ENCODE results near the gene HNRNPA2B1. TPM values are rescaled to one million over a fixed set of nuclear protein-coding genes. Genes with fewer than 3 reads are reported as not detected.
"Not testable (repeated sequence)": the region's sequence is repeated elsewhere in the genome, so short reads cannot be mapped to it uniquely, and the experiment has no call there.

The HNRNPA2B1 gene
- total and polyA plus RNA-seq, 4 experiments from 2014 or later = 450 to 700 (median 470) TPM

DNA sequence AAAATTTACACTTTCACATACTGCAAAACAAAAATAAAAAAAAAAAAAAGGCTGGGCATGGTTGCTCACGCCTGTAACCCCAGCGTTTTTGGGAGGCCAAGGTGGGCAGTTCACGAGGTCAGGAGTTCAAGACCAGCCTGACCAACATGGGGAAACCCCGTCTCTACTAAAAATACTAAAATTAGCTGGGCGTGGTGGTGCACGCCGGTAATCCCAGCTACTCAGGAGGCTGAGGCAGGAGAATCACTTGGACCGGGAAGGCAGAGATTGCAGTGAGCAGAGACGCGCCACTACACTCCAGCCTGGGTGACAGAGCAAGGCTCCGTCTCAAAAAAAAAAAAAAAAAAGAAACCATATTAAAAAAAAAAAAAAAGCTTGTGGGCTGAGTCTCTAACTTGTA is 5.8 kb downstream of the HNRNPA2B1 start:
- Histone ChIP-seq H3K36me3 (ENCODE audit: insufficient read depth, low read length) (peaks cover 73% of the 10 kb centered on the region), H3K27ac (ENCODE audit: low read depth, low read length) (peak overlapping the region; percentile 36), H3K4me1 (ENCODE audit: insufficient read depth, low read length) (peaks cover 79% of the 10 kb centered on the region)
- peak overlapping the region in 6 of 7 donors; percentile 38 to 99 (median 90) for H3K27ac Mint-ChIP-seq
- intact Hi-C loops (cut with micrococcal nuclease); H3K4me3 ChIP-seq (ENCODE audit: low read length in 2 of 2); DNase-seq; H3K9me3 ChIP-seq (ENCODE audit: control insufficient read depth in 1 of 2, low read length in 2 of 2); H3K27me3 ChIP-seq (ENCODE audit: insufficient read depth, low read length); H3K27me3 Mint-ChIP-seq: not testable (repeated sequence)
- ChIA-PET CTCF (ENCODE audit: partially characterized antibody) (interaction anchor here (0.6 to 9.9 kb wide), 11 partner anchors 9 to 302 kb away, joined by 3 to 212 read pairs (median 3); no protein-coding TSS in a partner anchor), POLR2A (ENCODE audit: partially characterized antibody) (interaction anchor here (0.6 to 13.1 kb wide), 11 partner anchors 10 to 245 kb away, joined by 3 to 369 read pairs (median 9); partner anchors contain the start of gene NFE2L3)
- peaks cover 0 to 12% (median 0%) of the 10 kb centered on the region in 8 donors for H3K9me3 Mint-ChIP-seq
- H3K4me3 Mint-ChIP-seq = peak overlapping the region; percentile 52 to 100 (median 79)
- peaks cover 58 to 89% (median 68%) of the 10 kb centered on the region in 4 donors for H3K4me1 Mint-ChIP-seq
- H3K36me3 Mint-ChIP-seq = peaks cover 84 to 93% of the 10 kb centered on the region in 2 donors

DNA sequence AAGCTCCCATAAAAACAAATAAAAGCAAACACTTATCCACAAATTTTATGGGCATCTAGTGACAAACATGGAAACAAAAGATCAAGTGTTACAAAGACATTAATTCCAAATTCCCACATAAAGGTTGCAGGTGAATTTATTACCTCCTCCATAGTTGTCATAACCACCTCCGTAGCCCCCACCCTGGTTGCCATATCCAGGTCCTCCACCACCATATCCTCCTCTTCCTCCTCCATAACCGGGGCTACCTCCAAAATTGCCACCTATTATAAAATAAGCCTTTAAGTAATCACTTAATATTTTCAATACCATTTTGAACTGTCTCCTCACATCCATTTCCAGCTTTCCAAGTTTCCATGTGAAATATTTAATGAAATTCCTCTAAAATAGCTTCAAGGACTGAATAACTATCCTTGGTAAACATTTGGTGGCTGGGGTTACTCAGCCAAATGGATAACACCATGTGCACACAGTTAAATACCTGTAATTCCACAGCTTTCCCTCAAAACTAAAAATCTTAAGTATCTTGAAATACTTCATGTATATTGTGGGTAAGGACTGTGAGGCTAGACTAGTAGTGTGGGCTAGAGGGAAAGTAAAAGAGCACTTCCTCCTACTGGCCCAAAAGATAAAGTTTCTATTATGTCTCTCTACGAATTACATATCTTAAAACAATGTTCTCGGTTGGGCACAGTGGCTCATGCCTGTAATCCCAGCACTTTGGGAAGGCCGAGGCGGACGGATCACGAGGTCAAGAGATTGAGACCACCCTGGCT is 6.9 kb downstream of the HNRNPA2B1 start:
- Histone ChIP-seq H3K4me3 (ENCODE audit: low read length in 2 of 2) (no peak overlapping the region), H3K27ac (ENCODE audit: low read depth, low read length) (peak overlapping the region; percentile 36), H3K27me3 (ENCODE audit: insufficient read depth, low read length) (no peaks in the 10 kb centered on the region), H3K9me3 (ENCODE audit: control insufficient read depth in 1 of 2, low read length in 2 of 2) (no peaks in the 10 kb centered on the region), H3K36me3 (ENCODE audit: insufficient read depth, low read length) (peaks cover 85% of the 10 kb centered on the region), H3K4me1 (ENCODE audit: insufficient read depth, low read length) (peaks cover 90% of the 10 kb centered on the region)
- ChIA-PET CTCF (ENCODE audit: partially characterized antibody) (interaction anchor here (0.6 to 9.9 kb wide), 17 partner anchors 7 to 301 kb away, joined by 3 to 212 read pairs (median 3); partner anchors contain the start of genes CBX3, HNRNPA2B1 and NFE2L3), POLR2A (ENCODE audit: partially characterized antibody) (interaction anchor here (1.1 to 13.1 kb wide), 14 partner anchors 7 to 115 kb away, joined by 3 to 369 read pairs (median 12); partner anchors contain the start of genes CBX3, HNRNPA2B1 and NFE2L3)
- Mint-ChIP-seq H3K36me3 (peaks cover 84 to 93% of the 10 kb centered on the region in 2 donors), H3K4me3 (peak overlapping the region; percentile 38 to 100 (median 79)), H3K9me3 (peaks cover 0 to 4% (median 0%) of the 10 kb centered on the region in 8 donors), H3K27ac (peak overlapping the region; percentile 38 to 99 (median 89)), H3K27me3 (no peaks in the 10 kb centered on the region), H3K4me1 (peaks cover 64 to 93% (median 75%) of the 10 kb centered on the region in 4 donors)
- intact Hi-C loops (cut with micrococcal nuclease) = no loop called here
- DNase-seq = no peak

DNA sequence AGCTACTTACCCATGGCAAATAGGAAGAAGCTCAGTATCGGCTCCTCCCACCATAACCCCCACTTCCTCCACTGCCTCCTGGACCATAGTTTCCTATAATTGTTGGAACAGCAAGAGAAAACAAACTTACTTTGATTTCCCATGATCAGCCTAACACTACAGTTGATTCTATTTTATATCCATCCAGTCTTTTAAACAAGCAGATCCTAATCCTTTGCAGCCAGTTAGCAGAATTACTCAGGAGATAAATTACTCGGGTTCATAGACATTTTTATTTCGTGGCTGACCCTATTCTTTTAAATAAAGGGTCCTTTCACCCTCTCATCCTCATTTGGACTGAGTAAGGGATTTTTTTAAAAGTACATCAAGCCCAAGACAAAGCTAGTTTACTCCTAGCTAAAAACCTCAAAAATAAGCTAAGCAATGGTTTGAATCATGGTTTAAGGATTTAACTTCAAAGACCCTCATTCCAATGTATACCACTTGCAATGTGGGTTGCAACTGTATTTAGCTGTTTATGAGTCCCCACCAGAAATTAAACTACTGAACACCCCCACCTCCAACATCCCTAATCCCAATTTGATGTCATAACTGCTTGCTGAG is 8.0 kb downstream of the HNRNPA2B1 start:
- ChIA-PET CTCF (ENCODE audit: partially characterized antibody) (interaction anchor here (0.6 to 9.9 kb wide), 13 partner anchors 9 to 300 kb away, joined by 3 to 212 read pairs (median 6); partner anchors contain the start of genes CBX3, HNRNPA2B1 and NFE2L3), POLR2A (ENCODE audit: partially characterized antibody) (interaction anchor here (0.6 to 13.1 kb wide), 15 partner anchors 8 to 111 kb away, joined by 3 to 369 read pairs (median 6); partner anchors contain the start of genes CBX3, HNRNPA2B1, NFE2L3 and SNX10)
- H3K4me1 Mint-ChIP-seq = peaks cover 66 to 98% (median 82%) of the 10 kb centered on the region in 4 donors
- H3K36me3 Mint-ChIP-seq = peaks cover 78 to 93% of the 10 kb centered on the region in 2 donors
- H3K9me3 ChIP-seq (ENCODE audit: control insufficient read depth in 1 of 2, low read length in 2 of 2) = no peaks in the 10 kb centered on the region
- no peak overlapping the region for H3K4me3 ChIP-seq (ENCODE audit: low read length in 2 of 2)
- H3K4me3 Mint-ChIP-seq = peak overlapping the region; percentile 33 to 81 (median 60)
- no peaks in the 10 kb centered on the region for H3K27me3 ChIP-seq (ENCODE audit: insufficient read depth, low read length)
- peaks cover 94% of the 10 kb centered on the region for H3K4me1 ChIP-seq (ENCODE audit: insufficient read depth, low read length)
- no peaks in the 10 kb centered on the region for H3K27me3 Mint-ChIP-seq
- peak overlapping the region; percentile 15 for H3K27ac ChIP-seq (ENCODE audit: low read depth, low read length)
- H3K27ac Mint-ChIP-seq = peak overlapping the region; percentile 42 to 99 (median 86)
- peaks cover 0 to 8% (median 0%) of the 10 kb centered on the region in 8 donors for H3K9me3 Mint-ChIP-seq
- H3K36me3 ChIP-seq (ENCODE audit: insufficient read depth, low read length) = peaks cover 84% of the 10 kb centered on the region
- intact Hi-C loops (cut with micrococcal nuclease) = no loop called here
- DNase-seq = no peak

DNA sequence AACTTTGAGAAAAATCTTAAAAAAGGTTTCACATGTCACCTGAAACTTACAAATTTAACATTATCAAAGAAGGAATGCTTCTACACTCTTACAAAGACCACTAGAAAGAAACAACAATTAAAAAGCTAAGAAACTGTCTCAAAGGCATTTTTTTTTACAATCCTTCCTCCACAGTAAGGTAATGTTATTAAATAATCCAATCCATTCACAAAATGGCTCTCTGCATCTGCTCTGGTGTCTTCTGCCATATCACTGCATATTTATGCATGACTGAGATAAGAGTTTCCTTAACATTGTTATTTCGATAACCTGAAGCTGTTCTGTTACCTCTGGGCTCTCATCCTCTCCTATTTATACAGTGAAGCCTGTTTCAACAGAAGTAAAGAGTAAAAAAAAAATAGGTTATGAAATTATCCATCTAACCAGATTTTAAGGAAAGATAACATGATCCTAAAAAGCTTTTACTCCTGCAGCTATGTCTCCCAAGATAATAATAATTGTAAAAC is 8.5 kb downstream of the HNRNPA2B1 start:
- POLR2A ChIA-PET (ENCODE audit: partially characterized antibody) = interaction anchor here (0.6 to 13.1 kb wide), 15 partner anchors 9 to 110 kb away, joined by 3 to 369 read pairs (median 6); partner anchors contain the start of genes CBX3, HNRNPA2B1, NFE2L3 and SNX10
- H3K4me1 ChIP-seq (ENCODE audit: insufficient read depth, low read length) = peaks cover 94% of the 10 kb centered on the region
- peaks cover 78% of the 10 kb centered on the region for H3K36me3 ChIP-seq (ENCODE audit: insufficient read depth, low read length)
- no peak overlapping the region for H3K4me3 ChIP-seq (ENCODE audit: low read length in 2 of 2)
- CTCF ChIA-PET (ENCODE audit: partially characterized antibody) = interaction anchor here (0.6 to 9.9 kb wide), 14 partner anchors 9 to 299 kb away, joined by 3 to 212 read pairs (median 4); partner anchors contain the start of genes CBX3, HNRNPA2B1 and SNX10
- H3K9me3 Mint-ChIP-seq = peaks cover 0 to 8% (median 0%) of the 10 kb centered on the region in 8 donors
- intact Hi-C loops (cut with micrococcal nuclease) = no loop called here
- no peaks in the 10 kb centered on the region for H3K9me3 ChIP-seq (ENCODE audit: control insufficient read depth in 1 of 2, low read length in 2 of 2)
- H3K4me1 Mint-ChIP-seq = peaks cover 67 to 98% (median 83%) of the 10 kb centered on the region in 4 donors
- H3K27ac Mint-ChIP-seq = peak overlapping the region; percentile 42 to 99 (median 86)
- H3K4me3 Mint-ChIP-seq = peak overlapping the region in 7 of 8 donors; percentile 11 to 81 (median 69)
- DNase-seq = no peak
- peak overlapping the region; percentile 15 for H3K27ac ChIP-seq (ENCODE audit: low read depth, low read length)
- H3K27me3 Mint-ChIP-seq = no peaks in the 10 kb centered on the region
- peaks cover 73 to 93% of the 10 kb centered on the region in 2 donors for H3K36me3 Mint-ChIP-seq
- H3K27me3 ChIP-seq (ENCODE audit: insufficient read depth, low read length) = no peaks in the 10 kb centered on the region

DNA sequence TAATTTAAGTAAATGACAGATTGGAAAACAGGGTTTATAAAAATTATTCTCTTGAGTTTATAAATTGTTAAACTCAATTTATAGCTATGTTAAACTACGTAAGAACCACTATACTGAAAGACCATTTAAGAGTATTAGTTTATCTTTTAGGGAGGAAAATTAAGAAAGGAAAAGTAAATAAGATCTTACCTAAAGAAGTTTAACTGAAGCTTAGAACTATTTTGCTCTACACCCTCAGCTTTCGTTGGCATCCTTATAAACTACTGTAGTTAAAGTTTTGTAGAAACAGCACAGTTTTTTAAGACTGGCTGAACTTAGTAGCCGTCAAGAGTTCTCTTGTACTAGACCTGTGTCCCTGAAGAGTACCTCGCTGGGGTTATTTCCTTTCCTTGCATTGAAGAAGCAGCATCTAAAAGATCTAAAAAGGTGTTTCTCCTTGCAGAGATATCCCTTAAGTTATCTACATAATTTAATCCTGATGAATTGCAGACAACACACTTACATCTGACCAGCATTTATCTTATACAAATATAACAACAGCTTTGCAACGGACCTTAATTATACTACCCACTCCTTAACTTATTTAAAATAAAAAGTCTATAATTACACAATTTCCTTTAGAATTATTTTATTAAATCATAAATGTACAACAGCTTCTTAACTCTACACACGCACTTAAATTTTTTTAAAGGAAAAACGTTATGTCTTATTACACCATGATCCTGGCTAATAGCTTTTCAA is 9.1 kb downstream of the HNRNPA2B1 start:
- POLR2A ChIA-PET (ENCODE audit: partially characterized antibody) = interaction anchor here (1.0 to 13.1 kb wide), 13 partner anchors 8 to 100 kb away, joined by 3 to 369 read pairs (median 10); partner anchors contain the start of genes CBX3, HNRNPA2B1 and NFE2L3
- CTCF ChIA-PET (ENCODE audit: partially characterized antibody) = interaction anchor here (0.6 to 9.9 kb wide), 13 partner anchors 8 to 178 kb away, joined by 3 to 212 read pairs (median 4); partner anchors contain the start of genes CBX3, HNRNPA2B1 and SNX10
- no peaks in the 10 kb centered on the region for H3K27me3 Mint-ChIP-seq
- H3K4me3 Mint-ChIP-seq = peak overlapping the region in 1 of 8 donors; percentile 81
- Histone ChIP-seq H3K4me3 (ENCODE audit: low read length in 2 of 2) (no peak overlapping the region), H3K4me1 (ENCODE audit: insufficient read depth, low read length) (peaks cover 94% of the 10 kb centered on the region), H3K27ac (ENCODE audit: low read depth, low read length) (no peak overlapping the region), H3K27me3 (ENCODE audit: insufficient read depth, low read length) (no peaks in the 10 kb centered on the region), H3K9me3 (ENCODE audit: control insufficient read depth in 1 of 2, low read length in 2 of 2) (no peaks in the 10 kb centered on the region), H3K36me3 (ENCODE audit: insufficient read depth, low read length) (peaks cover 72% of the 10 kb centered on the region)
- DNase-seq = no peak
- peaks cover 64 to 98% (median 82%) of the 10 kb centered on the region in 4 donors for H3K4me1 Mint-ChIP-seq
- peak overlapping the region in 4 of 7 donors; percentile 37 to 99 (median 85) for H3K27ac Mint-ChIP-seq
- peaks cover 0 to 8% (median 0%) of the 10 kb centered on the region in 8 donors for H3K9me3 Mint-ChIP-seq
- peaks cover 67 to 93% of the 10 kb centered on the region in 2 donors for H3K36me3 Mint-ChIP-seq
- intact Hi-C loops (cut with micrococcal nuclease) = no loop called here

DNA sequence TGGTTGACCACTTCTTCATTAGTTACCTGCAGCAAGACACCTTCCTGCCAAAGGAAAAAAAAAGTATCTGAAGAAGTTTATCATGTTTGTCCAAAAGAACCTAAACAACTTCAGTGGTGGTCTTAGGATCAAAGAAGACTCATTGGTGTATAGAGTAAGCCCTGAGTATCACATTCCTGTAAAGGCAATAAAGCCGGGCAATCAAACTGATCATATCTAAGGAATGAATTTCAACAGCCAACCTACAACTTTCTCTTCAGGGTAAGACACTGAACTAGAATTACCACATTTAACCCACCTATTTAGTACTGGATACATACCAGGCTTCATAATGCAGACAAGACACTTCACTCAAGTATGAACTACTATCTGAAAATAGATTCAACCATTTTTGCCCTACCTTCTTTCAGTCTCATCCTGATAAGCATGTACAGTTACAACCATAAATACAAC is 10.1 kb downstream of the HNRNPA2B1 start:
- H3K4me3 Mint-ChIP-seq = peak overlapping the region in 2 of 8 donors; percentile 9 to 27
- DNase-seq = no peak
- H3K4me1 ChIP-seq (ENCODE audit: insufficient read depth, low read length) = peaks cover 92% of the 10 kb centered on the region

More for the DNA sequence above, 10.1 kb downstream of the HNRNPA2B1 start:
- Histone ChIP-seq H3K9me3 (ENCODE audit: control insufficient read depth in 1 of 2, low read length in 2 of 2) (no peaks in the 10 kb centered on the region), H3K4me3 (ENCODE audit: low read length in 2 of 2) (no peak overlapping the region), H3K36me3 (ENCODE audit: insufficient read depth, low read length) (peaks cover 62% of the 10 kb centered on the region), H3K27ac (ENCODE audit: low read depth, low read length) (no peak overlapping the region), H3K27me3 (ENCODE audit: insufficient read depth, low read length) (no peaks in the 10 kb centered on the region)
- intact Hi-C loops (cut with micrococcal nuclease) = no loop called here
- peak overlapping the region in 5 of 7 donors; percentile 48 to 99 (median 69) for H3K27ac Mint-ChIP-seq
- ChIA-PET POLR2A (ENCODE audit: partially characterized antibody) (interaction anchor here (1.0 to 13.7 kb wide), 6 partner anchors 6 to 102 kb away, joined by 4 to 369 read pairs (median 54); partner anchors contain the start of genes CBX3, HNRNPA2B1 and NFE2L3), CTCF (ENCODE audit: partially characterized antibody) (interaction anchor here (1.0 to 9.9 kb wide), 4 partner anchors 33 to 179 kb away, joined by 3 to 212 read pairs (median 14); no protein-coding TSS in a partner anchor)
- peaks cover 61 to 89% of the 10 kb centered on the region in 2 donors for H3K36me3 Mint-ChIP-seq
- H3K4me1 Mint-ChIP-seq = peaks cover 63 to 96% (median 80%) of the 10 kb centered on the region in 4 donors
- H3K9me3 Mint-ChIP-seq = peaks cover 0 to 8% (median 0%) of the 10 kb centered on the region in 8 donors
- no peaks in the 10 kb centered on the region for H3K27me3 Mint-ChIP-seq
